GM18505 (cell line): Measurements from ENCODE around the gene FAM114A1.

Source experiments
- ATAC-seq: cut with Tn5 transposase; IDR thresholded peaks from one replicate; pipeline ENCODE4 v1.9.1; 2021; ENCODE audit not compliant: unreplicated experiment
- POLR2A ChIP-seq: IDR thresholded peaks from 4 replicates; pipeline ENCODE4 v1.6.1; 2011; ENCODE audit warnings: borderline replicate concordance; ENCODE audit not compliant: insufficient read depth, insufficient read length; ENCODE audit errors: extremely low read depth

Gene FAM114A1

DNA sequence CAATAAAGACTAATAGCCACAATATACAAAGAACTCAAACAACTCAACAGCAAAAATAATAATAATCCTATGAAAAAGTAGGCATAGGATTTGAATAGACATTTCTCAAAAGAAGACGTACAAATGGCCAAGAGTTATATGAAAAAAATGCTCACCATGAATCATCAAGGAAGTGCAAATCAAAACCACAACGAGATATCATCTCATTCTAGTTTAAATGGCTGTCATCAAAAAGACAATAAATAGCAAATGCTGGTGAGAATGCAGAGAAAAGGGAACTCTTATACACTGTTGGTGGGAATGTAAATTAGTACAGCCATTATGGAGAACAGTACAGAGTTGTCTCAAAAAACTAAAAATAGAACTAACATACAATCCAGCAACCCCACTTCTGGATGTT lies 29.8 kb upstream of the FAM114A1 start:
- no peak for ATAC-seq
- no peak for TF ChIP-seq POLR2A

DNA sequence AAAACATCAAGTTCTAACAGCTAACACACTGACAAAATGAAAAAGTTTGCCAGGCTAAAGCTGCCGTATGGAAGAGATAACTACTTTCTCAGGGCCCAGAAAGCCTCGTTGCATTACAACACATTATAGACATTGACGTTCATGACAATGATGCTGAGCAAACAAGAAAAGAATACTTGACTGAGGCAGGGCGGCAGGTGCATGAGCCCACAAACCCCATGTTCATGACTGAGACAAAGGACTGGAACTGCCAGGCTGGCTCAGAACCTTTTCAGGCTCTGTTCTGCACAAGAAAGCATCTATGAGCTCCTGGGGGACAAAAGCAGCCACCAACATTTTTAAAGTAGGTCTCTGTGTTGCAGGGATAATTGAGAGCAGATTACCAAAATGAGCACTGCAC lies 24.6 kb upstream of the FAM114A1 start:
- TF ChIP-seq POLR2A: no peak
- no peak for ATAC-seq

DNA sequence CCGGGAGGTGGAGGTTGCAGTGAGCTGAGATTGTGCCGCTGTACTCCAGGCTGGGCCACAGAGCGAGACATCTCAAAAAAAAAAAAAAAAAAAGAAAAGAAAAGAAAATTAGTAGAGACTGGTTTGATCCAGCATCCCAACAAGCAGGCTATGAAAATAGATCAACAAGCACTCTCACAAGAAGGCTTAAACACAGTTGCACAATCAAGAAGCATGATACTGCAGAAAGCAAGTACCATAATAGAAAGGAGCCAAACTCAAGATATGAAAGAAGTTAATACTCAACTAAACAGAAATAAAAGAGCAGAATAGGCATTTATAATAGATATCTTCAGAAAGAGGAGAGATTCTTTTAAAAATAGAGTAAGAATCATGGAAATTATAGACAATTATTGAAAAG lies 21.6 kb upstream of the FAM114A1 start:
- no peak for ATAC-seq
- no peak for TF ChIP-seq POLR2A

- TF ChIP-seq POLR2A: no peak
- no peak for ATAC-seq
These were observed 12.1 kb upstream of the FAM114A1 start for GRCh38 chr4:38855466-38855865.

GRCh38 chr4:38856046-38856445 lies 11.6 kb upstream of the FAM114A1 start:
- TF ChIP-seq POLR2A: peak; percentile 19
- no peak for ATAC-seq

DNA sequence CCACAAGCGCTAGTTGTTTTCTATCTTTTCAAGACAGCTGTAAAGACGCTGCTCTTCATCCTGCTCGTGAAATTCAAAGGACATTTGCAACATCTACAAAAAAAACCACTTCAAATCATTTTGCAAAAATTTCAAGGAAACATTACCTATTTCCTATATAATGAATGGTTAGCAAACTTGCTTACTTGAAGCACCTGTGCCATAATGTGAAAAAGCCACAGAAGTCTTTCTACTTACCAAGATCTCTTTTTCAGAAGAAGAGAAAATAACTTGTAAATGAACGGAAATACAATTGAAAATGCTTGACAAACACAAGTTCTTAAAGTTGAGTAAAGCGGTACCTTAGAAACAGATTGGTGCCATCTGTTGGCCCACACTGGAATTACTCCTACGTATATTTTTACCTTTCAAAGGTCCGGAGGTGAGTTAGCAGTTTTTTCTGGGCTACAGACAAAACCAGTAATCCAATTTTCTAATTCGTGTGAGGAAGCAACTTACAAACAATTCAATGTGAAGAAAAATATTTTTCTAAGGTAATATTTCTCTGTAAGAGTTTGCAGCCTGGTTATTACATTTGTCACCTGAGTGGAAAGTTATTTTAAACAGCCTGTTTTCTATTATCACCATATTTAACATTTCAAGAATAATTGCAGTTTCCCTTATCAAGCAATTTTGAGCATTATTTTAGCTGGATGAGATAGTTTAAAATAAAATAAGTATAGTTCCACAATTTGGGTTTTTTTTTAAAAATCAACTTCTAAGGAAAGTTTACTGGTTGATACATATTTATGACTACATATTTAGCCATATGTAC lies 10.9 kb upstream of the FAM114A1 start, which contains the start of gene TLR6:
Gene TLR6 (minus strand): TSS at position 294 of the 814 bp plus-strand sequence. CDS start 27,344 bp downstream, outside the sequence.
- ATAC-seq: peak; percentile 45
- no peak for TF ChIP-seq POLR2A

- peak; percentile 63 for ATAC-seq
- peak; percentile 34 for TF ChIP-seq POLR2A
These were observed 10.1 kb upstream of the FAM114A1 start for GRCh38 chr4:38857354-38858096.

DNA sequence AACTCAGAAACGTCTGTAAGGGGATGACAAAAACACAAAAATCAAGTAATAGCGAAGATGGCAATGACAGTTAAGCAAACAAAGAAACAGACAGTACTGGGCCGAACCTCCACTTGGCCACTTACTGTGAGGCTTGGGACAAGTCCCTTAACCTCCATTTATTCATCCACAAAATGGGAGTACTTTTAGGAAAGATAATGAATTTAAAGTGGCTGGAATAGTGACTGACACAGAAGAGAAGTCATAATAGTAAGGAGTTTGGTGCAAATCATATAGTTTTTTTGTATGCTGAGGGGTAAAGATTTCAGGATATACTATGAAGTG lies 9.5 kb upstream of the FAM114A1 start:
- no peak for ATAC-seq
- TF ChIP-seq POLR2A: peak; percentile 5

GRCh38 chr4:38859501-38859900 lies 8.1 kb upstream of the FAM114A1 start:
- TF ChIP-seq POLR2A: no peak
- no peak for ATAC-seq

DNA sequence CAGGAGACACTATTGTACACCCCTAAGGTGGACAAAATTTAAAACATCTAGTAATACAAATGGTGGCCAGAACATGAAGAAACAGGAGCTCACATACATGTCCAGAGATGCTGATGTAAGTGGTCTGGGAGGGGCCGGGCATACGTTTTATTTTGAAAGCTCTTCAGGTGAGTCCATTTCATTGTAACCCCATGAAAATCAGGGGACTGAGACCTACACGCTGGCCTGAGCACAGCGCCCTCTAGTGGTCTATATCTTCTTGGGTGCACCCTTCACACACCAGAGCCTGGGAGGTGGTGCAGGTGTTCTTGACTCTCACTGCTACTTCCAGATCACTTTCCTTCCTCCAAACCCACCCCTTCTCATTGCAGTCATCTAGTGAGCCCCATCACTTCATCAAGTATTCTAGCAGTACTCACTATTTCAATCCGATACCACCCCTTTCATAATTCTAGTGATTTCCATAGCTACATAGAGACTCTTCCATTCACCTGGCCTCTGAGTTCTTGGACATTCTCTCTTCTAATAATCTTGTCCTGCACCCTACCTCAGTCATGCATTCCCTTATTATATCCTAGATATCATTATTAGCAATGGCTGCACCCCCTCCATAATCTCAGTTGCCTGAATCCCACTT lies 6.7 kb upstream of the FAM114A1 start:
- no peak for TF ChIP-seq POLR2A
- no peak for ATAC-seq

DNA sequence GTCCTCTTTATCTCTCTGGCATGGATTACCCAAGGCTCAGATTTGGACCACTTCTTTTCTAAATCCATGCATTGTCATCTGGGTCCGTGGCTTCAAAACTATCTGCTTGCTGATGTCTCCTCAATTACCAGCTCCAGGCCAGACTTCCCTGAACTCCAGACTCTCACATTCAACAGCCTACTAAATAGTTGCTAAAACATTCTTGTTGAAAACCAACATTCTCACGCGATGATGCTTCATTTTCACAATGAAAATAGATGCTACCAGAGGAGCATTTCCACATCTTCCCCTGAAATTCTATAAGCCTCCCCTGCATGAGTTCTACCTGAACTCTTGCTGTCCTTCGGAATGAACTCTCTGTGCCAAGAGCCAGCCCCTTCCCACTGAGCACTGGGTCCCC lies 5.8 kb upstream of the FAM114A1 start:
- no peak for ATAC-seq
- TF ChIP-seq POLR2A: no peak

DNA sequence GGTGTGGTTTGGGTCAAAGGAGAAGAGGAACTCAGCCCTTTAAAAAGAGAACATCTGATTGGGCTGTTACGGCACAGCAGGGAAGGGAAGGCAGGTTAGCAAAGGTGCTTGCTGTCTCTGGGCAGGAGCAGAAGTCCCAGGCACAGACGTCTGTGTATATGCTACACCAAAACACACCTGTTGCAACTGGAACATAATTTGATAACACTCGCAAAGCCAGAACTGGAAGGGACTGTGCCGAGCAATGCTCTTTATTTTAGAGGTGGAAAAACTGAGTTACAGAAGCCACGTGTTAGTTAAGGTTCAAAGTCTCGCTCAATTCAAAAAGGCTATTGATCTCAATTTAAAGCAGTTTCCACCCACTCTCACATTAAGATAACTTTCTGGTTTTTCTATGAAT lies 2.2 kb upstream of the FAM114A1 start:
- no peak for ATAC-seq
- TF ChIP-seq POLR2A: no peak

DNA sequence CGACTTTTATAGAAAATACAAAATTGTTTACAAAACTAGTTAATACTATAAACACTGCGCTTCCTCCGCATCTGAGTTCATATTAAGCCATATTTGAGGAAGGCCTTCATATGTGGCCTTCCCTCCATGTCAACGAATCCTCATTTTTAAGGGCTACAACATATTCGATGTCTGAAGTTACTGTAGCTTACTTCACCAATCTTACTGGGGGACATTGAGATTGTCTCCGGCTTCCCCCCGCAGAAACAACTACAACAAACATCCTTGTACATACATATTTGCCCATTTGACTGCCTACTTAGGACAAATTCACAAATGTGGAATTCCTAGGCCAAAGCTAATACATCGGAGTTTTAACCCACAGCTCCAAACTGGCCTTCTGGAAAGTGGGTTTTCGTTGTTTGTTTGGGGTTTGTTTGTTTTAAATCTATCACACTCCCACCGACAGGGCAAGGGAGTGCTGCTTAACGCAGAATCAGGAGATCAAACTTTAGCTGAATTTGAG lies 581 bp upstream of the FAM114A1 start:
- TF ChIP-seq POLR2A: no peak
- no peak for ATAC-seq
